ENCODE results near the gene TUBA3E. TPM values are rescaled to one million over a fixed set of nuclear protein-coding genes. Genes with fewer than 3 reads are reported as not detected.
"Not testable (repeated sequence)": the region's sequence is repeated elsewhere in the genome, so short reads cannot be mapped to it uniquely, and the experiment has no call there.

TUBA3E gene
- total RNA-seq, 2 experiments from 2014 or later, result not detected

DNA sequence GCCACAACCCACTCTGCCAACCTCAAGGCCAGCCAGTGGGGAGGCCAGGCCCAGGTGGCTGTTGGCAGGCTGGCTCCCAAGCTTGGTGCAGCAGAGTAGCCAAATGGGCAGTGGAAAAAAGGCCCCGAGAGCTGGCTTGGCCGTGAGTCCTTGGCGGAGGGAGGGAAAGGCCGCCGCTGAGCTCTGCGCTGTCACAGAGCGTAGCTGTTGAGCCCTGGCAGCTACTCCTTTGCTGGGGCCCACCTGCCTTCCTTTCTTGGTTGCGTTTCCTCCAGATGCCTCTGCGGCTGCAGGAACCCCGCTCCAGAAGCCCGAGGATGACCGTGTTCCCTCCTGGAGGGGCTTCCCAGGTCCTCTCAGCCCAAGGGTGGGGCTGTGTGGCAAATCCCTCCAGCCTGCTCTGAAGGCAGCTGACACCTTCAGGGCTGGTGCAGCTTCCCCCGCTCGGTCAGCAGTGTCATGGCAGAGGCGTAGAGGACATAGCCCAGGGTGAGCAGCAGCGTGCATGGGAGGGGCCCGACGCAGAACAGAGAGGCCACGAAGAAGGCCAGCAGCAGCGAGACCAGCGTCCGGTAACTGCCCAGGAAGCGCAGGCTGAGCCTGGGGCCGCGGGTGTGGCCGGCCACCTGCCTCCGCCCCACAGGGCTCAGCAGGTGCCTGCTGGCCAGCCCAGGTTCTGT lies 46.0 kb downstream of the TUBA3E start:
- CTCF ChIA-PET, POLR2A ChIA-PET: not testable (repeated sequence)

DNA sequence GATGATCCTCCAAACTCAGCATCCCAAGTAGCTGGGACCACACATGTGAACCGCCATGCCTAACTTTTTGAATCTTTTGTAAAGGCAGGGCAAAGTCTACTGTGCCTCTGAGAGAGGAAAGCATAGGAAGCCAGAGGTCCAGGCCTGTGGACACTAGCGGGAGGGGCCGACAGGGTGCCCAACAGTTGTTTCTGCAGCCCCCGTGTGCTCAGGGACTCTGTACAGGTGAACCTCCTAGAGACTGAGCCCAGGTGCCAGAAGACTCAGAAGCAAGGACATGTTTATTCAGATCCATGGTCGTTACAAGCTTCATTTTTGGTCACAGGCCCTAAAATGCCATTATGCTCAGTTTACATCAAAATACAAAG lies 47.1 kb downstream of the TUBA3E start:
- POLR2A ChIA-PET, CTCF ChIA-PET: not testable (repeated sequence)

DNA sequence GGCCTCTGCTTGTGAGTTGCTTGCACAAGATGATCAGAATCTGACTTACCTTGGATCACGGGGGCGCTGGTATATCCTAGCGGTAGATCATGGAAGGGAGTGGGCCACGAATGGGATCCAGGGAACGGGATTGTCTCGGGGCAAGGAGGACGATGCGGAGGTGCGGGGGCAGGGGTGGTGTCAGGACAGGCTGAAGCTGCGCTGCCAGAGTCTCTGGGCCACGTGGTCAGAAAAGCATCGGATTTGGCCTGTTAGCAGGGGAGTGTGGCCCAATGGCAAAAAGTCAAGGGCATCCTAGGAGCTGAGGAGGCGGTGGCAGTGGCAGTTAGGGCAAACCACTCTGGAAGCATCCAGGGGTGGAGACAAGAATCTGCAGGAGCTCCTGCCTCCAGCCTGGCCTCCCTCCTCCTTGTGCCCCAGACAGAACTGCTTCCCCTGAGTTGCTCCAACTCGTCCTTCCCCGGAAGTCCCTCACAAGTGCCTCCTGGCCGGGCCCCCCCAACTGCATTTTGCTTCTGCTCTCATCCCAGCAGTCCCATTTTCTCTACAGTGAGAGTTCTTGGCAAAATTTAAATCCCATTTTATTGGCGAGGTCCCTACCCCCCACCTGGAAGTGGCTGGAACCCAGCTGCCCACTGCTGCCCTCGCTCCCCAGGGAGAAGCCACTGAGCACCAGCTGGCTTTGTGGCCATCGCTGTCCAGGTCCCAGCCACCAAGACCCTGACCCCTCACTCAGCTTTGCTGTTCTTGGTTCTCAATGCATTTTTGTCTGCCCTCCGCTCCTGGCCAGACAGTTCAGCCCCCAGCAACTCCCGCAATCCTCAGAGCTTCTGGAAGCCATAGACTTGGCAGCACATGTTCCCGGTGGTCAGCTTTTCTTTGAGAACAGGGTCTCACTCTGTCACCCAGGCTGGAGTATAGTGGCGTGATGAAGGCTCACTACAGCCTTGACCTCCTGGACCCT lies 47.8 kb downstream of the TUBA3E start:
- ChIA-PET CTCF (no interaction called here), POLR2A (no interaction called here)

- CTCF ChIA-PET, POLR2A ChIA-PET: not testable (repeated sequence)
Measured at GRCh38 chr2:130148515-130148914, 49.7 kb downstream of the TUBA3E start.

- CTCF ChIA-PET, result interaction anchor here (1.0 kb wide), 1 partner anchor 38 kb away, joined by 3 read pairs; no protein-coding TSS in a partner anchor
Measured at GRCh38 chr2:130145006-130145414, 53.2 kb downstream of the TUBA3E start, which contains the start of gene CCDC74B. Gene CCDC74B, minus strand, starts transcription at chr2:130145112. Its CDS starts 116 bp downstream, at chr2:130144996.

DNA sequence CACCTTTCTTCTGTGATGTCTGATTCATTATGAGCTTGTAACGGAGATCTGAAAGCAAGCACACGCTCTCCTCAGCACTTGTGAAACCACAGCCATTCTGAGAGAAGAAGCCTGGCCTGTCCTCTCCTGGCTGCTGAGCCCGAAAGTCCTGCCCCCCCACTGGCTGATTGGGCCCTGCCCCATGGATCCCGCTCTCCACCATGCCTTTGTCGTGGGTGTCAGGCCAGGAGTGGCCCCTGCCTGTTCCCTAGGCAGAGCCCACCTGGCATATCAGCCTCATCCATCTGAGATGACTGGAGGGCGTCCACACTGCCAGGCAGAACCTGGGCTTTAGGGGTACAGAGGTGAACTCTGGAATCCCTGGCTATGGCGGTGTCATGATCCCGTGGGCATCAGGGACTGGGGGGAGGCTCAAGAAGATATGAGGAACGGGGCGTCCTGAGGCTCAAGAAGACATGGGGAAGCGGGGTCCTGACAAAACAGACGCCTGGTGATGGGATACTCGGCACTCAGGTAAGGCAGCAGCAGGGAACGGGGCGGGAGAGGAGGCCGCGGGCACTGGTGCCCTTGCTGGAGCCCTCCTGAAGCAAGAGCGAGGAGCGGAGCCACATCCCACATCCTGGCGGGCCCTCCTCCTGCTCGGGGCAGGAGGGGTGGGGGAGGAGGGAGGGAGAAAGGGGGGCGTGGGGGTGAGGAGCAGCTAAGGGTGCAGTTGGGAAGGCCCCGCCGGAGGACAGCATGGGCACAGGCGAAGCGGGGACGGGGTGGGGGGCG lies 54.8 kb downstream of the TUBA3E start:
- CTCF ChIA-PET, POLR2A ChIA-PET: not testable (repeated sequence)

More at GRCh38 chr2:130145006-130145414, 53.2 kb downstream of the TUBA3E start, which contains the start of gene CCDC74B:
- POLR2A ChIA-PET, result not testable (repeated sequence)

DNA sequence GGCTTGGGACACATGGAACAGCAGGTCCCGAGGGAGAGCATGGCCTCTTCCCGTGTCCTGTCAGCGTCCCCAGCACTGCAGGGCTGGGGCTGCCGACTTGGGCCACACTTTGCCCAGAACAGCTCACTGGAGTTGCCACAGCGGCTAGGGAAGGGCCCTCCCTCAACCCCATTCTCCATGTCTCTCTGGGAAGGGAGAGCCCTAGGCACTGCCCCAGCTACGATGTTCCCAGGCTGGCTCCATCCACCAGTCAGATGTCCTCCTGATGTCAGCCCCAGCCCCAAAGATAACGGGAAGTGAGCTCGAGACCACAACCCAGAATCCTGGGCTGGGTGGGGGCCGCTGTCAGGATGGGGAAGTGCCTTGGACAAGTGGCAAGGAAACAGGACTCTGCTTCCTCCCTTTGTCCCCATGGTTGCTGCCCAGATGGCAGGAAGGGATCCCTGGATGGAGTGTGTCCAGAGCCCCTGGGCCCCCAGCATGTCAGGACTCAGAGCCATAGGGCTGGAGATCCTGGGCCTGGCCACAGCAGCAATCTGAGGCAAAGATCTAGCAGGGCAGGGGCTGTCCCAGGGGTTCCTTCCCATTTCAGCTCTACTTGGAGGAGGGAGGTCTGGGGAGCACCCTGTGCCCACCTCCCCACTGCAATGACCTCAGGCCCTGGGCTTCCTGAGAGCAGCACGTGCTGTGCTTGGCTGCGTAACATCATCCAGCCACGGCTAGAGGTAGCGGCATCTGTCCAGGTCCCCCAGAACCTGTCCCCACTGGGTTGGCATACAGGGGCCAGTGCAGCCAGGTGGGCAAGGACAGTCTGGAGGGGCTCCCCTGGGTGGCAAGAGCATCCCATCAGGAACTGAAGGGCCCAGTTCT lies 55.6 kb downstream of the TUBA3E start:
- CTCF ChIA-PET, POLR2A ChIA-PET: not testable (repeated sequence)

Other genes starting within 250 kb of the TUBA3E start
- gene RAB6C, start 218.8 kb downstream of the TUBA3E start, total RNA-seq, result under 1 TPM; 0.06 TPM
- not detected for gene POTEF, start 69.2 kb downstream of the TUBA3E start, total RNA-seq
- gene CCDC74B, start 53.3 kb downstream of the TUBA3E start, total RNA-seq, result 1 to 10 TPM in 1 of 2 experiments, under 1 TPM in 1; 0.70 to 1.1 TPM
- gene SMPD4, start 16.8 kb downstream of the TUBA3E start, total RNA-seq, result 100 to 1,000 TPM; 105 to 107 TPM
- gene MZT2B, start 16.2 kb downstream of the TUBA3E start, total RNA-seq, result 100 to 1,000 TPM; 326 to 336 TPM
- 100 to 1,000 TPM; 238 to 240 TPM for gene IMP4, start 144.5 kb upstream of the TUBA3E start, total RNA-seq
- 10 to 100 TPM; 51.8 to 54.3 TPM for gene PTPN18, start 157.6 kb upstream of the TUBA3E start, total RNA-seq